VCaP (cell line): ENCODE results near the gene ADAMTS8.

ENCODE experiments used
- H3K27ac ChIP-seq: fragments of 450-650 bp; 2 replicates; pipeline ENCODE4 v1.5.1; 2017
- CTCF ChIP-seq: fragments of 450-650 bp; conservative IDR thresholded peaks from 2 replicates; pipeline ENCODE4 v1.5.1; 2017; ENCODE audit warnings: mild to moderate bottlenecking, moderate library complexity

ADAMTS8 gene

GRCh38 chr11:130434521-130435223 is 6.3 kb upstream of the ADAMTS8 start:
- peak; percentile 97 for TF ChIP-seq CTCF
- peak overlapping the region; percentile 40 for H3K27ac ChIP-seq

- no peak for TF ChIP-seq CTCF
- H3K27ac ChIP-seq = no peak overlapping the region
These were observed 4.9 kb upstream of the ADAMTS8 start for GRCh38 chr11:130433357-130433756.

- no peak overlapping the region for H3K27ac ChIP-seq
- TF ChIP-seq CTCF = no peak
These were observed 3.4 kb upstream of the ADAMTS8 start for GRCh38 chr11:130431801-130432200.

- TF ChIP-seq CTCF = peak; percentile 79
- no peak overlapping the region for H3K27ac ChIP-seq
These were observed 2.9 kb upstream of the ADAMTS8 start for GRCh38 chr11:130431331-130431773.

GRCh38 chr11:130429983-130430382 is 1.6 kb upstream of the ADAMTS8 start:
- no peak for TF ChIP-seq CTCF
- no peak overlapping the region for H3K27ac ChIP-seq

GRCh38 chr11:130429120-130429681 is 792 bp upstream of the ADAMTS8 start:
- no peak overlapping the region for H3K27ac ChIP-seq
- TF ChIP-seq CTCF = no peak

- no peak overlapping the region for H3K27ac ChIP-seq
- no peak for TF ChIP-seq CTCF
These were observed 661 bp downstream of the ADAMTS8 start for GRCh38 chr11:130427581-130428315.
